Activated CD4-positive, alpha-beta T cell treated with anti-CD3 and anti-CD28 coated beads, Interleukin-2, amount 50 U/mL, for 4 hours (primary cell): Measurements from ENCODE around the gene THTPA.

Source experiments
- DNase-seq, 2 experiments: peaks; one replicate each; pipeline ENCODE4 v3.0.0-alpha.2; 2020

The THTPA gene

DNA sequence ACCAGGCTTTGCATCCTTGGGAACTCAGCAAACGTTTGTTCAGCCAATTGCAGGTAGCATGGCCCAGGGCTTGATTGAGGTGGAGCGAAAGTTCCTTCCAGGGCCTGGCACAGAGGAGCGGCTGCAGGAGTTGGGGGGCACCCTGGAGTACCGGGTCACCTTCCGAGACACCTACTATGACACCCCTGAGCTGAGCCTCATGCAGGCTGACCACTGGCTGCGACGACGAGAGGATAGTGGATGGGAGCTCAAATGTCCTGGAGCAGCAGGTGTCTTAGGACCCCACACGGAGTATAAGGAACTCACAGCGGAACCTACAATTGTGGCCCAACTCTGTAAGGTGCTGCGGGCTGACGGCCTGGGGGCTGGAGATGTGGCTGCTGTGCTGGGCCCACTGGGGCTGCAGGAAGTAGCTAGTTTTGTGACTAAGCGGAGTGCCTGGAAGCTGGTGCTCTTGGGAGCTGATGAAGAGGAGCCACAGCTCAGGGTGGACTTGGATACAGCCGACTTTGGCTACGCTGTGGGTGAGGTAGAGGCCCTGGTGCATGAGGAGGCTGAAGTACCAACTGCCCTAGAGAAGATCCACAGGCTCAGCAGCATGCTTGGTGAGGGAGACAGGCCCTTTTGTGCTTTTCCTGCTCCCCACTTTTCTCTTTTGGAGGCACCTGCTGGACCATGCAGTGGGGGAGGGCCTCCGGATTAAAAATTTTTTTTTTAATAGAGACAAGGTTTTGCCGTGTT lies 799 bp downstream of the THTPA start:
- no peak for DNase-seq

DNA sequence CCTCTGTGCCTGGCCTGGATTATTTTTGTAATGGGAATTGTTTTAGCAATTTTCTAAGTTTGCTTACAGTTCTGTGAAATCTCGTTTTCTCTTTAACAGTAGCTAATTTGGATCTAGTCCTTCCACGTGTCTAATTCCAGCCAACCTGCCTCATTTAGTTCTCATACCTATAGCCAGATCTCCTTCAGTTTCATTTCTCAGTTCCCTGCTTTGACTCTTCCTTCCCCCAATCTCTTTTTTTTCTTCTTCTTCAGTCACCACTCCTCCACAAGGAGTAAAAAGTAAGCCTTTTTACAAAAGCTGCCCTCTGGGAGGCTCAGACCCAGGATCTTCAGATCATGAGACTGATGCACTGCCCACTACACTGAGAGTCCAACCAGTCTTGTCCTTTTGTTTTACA lies 1.4 kb downstream of the THTPA start:
- no peak for DNase-seq

DNA sequence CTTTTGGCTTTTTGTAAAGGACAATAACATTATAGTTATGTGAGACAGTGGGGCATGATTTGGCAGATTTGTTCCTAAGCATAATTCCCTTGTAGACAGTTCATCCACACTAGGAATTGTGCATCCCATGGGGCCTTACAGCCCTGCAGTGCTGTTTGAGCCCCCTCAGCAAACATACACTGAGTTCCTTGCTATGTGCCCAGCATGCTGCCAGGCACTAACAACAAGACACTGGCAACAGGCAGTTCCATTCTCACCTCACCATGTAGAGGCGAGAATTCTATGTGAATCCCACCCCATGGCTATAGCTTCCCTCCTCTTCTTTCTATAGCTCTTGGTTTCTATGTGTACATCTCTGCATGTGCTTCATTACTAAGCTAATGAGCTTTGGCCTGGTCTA lies 1.9 kb downstream of the THTPA start:
- DNase-seq = no peak

DNA sequence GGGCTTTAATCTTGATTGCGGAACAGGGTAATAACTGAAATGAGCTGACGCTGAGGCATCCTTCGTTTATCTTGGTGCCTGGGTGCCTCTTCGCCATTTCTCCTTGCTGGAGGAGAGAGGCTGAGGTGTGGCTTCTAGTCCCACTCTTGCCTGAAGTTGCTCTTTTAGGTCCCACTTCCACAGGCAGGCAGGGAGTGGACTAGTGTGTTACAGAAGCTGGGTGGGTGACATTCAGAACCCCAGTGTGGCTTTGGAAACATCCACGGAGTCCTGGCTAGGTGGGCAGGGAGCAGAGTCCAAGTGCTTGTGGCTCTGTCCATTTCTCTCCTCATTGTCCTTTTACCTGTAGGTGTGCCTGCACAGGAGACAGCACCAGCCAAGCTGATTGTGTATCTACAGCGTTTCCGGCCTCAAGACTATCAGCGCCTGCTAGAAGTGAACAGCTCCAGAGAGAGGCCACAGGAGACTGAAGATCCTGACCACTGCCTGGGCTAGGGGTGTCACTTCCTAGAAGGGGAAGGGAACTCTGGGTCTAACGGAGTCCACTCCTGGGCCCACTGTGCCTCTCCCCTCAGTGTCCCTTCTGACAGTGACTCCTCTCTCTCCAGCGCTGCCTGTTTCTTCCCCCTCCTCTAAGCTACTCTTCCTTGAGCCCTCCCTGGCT lies 2.4 kb downstream of the THTPA start:
- DNase-seq = no peak

DNA sequence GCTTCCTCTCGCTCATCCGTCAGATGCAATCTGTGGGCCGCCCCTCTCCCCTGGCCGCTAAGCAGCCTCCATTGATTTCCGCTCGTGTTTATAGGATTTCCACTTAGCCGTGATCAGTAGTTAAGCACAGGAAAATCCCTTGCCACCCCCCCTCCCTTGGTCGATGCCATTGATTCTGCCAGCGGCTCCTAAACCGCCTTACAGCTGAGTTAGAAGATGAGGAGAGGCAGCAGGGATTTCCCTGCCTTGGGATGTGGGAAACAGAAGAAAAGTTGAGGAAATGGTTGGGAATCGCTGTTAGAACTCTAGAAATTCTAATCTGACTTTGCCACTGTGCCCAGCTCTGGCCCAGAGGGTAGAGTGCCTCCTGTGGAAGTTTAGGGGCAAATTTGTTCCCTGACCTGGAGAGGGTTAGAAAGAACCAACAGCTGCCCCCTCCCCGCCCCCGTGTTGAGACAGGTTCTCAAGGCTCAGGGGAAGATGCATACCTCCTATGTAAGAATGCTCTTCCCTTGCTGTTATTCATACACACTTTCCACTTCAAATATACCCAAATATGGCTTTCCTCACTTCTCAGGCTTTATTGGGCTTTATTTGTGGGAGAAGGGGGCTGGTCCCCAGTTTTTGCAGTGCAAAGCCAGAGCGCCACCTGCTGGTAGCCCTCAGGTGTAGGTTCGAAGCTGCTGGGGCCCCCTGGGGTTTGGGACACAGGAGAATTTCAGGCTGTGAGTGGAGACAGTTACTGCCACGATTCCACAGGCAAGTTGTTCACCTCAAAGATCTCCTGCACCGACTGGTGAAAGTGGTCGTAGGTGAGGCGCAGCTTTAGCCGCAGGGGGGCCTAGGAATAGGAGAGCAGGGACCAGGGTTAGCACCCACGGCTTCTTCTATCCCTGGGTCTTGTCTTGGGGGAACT lies 3.2 kb downstream of the THTPA start:
- DNase-seq = peak; percentile 59 to 70

DNA sequence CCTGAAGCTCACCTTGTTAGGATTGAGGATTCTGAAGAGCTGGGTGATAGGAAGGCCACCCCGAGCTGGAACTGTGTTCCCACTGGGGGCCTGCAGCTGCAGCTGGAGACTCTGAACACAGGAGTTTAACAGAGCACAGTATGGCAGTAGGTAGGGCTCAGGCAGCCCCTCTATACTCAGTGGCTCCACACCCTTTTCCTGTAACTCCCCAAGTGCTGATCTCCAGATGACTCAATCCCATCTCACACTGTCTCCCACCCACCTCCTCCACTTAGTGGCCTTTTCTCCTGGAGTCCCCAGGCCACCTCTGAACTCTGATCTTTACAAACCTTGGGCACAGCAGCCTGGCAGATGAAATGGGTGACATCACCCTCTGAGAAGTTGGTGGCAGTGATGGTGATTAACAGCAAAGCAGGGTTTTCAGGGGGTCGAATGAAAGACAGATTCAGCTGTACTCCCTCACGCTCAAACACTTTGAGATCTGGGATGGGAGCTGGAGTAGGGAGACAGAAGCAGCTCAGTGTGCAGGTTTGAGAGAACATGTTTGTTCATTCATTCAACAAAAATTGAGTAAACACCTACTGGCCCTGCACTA lies 4.0 kb downstream of the THTPA start:
- no peak for DNase-seq

DNA sequence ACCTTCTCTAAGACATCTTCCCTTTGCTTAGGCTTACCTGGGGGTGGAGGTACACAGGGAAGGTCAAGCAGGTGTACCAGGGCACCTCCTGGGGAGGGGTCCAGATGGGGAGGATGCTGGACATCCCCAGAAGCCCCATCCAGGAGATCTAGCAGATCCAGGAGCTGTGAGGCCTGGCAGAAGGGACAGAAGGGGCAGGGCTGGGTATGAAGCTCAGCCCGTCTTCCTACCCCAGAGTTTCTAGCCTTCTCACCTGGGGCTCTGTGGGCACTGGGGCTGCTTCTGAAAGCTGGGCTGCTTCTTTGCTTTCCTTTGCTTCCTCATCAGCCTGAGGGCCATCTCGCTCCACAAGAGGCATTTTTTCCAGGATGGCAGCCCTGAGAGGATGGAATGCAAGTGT lies 5.2 kb downstream of the THTPA start:
- no peak for DNase-seq

DNA sequence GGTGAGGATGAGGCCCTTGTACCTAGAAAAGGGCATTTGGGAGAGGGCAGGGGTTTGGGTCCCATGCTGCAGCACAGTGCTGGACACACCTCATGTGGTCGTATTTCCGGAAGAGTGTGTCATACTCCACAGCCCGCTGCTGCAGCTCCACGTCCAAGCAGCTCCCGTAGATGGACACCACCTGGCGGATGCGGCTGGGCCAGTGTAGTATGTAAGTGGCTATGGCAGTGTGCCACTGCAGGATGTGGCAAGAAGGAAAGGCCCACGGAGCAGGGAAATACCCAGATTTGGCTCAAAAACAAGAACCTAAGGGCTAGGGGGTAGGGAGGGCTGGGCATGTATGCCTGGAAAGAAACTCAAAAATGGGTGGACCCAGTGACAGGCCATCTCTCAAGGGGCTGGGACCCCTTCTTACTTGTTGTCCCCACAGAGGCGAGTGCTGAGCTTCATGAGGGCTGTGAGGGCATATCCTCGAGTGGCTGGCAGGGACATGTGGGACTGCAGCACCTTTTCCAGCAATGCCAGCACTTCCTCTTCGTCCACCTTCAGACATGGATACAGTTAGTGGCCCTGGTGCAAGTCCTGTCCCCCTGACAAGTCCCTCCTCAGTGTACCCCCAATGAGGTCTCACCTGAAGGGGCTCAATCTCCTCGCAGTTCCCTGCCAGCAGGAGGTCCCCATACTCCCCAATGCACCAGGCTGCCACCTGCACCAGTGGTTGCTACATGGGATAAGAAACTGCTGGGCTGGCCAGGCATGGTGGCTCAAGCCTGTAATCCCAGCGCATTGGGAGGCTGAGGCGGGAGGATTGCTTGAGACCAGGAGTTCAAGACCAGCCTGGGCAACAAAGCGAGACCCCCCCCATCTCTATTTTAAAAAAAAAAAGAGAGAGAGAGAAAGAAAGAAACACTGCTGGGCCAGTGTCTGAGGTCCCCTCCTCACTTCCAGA lies 6.1 kb downstream of the THTPA start:
- no peak for DNase-seq

DNA sequence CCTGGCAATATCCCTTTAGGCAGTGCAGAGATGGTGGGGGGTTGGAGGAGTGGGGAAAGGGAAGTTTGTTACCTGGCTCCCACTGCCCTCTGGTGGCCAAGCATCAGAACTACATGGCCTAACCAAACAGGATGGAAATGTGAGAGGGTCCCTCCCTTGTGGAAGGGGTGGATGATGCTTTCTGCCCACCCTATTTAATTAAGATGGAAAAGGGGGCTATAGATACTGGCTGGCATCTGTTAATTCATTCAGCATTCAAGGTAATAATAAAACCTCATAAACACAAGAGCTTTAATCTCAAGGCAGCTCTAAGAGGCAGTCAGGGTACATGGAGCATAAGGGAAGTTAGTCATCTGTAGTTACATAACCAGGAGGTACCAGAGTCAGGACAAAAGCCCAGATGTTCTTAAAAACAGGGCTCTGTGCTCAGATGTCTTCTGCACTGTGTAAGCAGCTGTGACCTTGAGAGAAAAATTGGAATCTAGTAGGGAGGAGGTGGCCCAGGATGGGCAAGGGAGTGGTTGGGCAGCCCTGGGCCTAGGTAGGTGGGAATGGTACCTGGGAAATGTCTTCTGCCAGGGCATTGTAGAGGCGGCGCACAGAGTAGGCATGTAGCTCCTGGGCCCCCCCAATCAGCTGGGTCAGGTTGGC lies 6.9 kb downstream of the THTPA start:
- peak; percentile 48 to 54 for DNase-seq

DNA sequence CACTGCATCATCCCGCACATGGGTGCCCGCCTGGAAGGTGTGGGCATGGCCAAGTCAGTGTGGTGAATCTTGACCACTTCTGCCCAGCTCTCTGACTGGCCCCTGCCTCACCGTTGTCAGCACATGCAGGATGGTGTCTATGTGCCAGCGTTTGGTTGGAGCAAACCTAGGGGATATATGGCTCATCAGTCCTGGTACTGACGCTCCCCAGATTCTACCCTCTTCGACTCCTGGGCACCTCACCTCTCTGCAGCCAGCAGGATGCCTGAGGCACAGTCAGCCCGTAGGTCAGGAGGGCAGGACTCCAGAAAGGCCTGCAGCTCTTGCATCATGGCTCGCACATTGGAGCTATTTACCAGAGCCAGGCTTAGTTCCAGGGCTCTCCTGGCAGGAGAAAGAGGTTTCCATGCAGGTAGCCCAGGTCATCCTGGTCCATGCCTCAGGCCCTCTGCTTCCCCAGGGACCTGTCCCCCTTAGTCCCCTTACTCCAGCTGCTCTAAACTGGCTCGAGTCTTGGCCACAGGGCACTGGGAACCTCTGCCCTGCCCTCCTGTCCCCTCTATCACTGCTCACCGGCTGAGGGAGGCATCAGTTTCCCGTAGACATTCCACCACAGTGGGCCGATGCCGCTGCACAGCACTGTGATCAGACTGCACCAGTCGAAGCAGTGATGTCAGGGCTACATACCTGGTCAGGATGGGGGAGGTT lies 7.6 kb downstream of the THTPA start:
- DNase-seq = no peak

DNA sequence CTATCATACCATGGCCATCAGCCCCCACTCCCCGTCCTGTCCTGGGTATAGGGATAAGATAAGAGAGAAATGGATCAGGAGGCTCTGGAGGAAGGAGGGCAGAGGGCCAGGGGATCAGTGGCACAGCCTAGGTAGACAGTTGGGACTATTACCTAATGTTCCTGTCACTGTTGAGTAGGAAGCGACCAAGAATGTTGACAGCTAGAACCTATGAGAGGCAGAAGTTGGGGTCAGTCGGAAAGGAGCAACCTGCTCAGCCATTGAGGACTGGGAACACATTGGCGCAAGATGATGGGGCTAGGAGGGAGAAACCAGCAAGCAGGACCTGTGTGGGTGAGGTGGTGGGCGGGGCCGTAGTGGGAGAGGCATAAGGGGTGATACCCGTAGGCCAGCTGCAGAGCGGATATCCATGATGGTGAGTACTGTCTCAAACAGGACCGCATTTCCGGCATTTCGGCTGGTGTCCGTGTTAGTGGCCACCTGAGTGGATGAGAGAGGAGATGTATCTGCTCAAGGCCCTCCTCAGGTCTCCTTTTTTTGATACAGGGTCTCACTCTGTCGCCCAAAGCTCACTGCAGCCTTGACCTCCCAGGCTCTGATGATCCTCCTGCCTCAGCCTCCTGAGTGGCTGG lies 8.2 kb downstream of the THTPA start:
- DNase-seq = no peak

DNA sequence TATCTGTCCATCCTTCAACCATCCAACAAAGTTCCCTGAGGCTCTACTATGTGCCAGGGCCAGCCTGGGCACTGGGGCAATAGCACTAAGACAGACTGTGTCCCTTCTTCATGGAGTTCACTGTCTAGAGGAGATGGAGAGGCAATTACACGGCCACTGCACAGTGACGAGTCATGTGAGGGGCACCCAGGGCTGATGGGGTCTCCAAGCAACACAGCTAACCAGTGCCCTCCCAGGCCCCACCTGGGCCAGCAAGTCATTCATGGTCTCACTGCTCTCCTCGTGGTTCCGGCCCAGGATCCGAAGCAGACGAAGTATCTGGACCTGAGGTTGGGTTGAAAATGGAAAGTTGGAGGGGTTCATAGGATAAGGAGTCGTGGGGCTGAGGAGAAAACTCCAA lies 8.8 kb downstream of the THTPA start:
- no peak for DNase-seq

DNA sequence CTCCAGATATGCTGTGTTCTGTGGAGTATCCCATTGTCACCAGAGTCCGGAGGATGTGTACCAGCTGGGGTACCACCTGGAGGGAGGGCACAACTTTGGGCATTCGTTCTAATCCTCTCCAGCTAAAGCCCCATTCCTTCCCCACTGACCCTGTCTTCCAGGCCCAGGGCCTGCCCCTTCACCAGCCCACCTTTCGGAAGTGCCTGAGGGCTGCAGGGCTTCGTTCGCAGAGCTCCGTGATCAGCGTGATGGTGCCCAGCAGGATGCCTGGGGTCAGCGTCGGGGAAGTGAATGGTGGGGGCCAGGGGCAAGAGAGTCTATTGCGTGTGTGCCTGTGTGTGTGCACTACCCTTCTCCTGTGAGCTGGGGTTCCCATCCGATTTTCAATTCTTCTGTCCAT lies 9.6 kb downstream of the THTPA start:
- DNase-seq = no peak

DNA sequence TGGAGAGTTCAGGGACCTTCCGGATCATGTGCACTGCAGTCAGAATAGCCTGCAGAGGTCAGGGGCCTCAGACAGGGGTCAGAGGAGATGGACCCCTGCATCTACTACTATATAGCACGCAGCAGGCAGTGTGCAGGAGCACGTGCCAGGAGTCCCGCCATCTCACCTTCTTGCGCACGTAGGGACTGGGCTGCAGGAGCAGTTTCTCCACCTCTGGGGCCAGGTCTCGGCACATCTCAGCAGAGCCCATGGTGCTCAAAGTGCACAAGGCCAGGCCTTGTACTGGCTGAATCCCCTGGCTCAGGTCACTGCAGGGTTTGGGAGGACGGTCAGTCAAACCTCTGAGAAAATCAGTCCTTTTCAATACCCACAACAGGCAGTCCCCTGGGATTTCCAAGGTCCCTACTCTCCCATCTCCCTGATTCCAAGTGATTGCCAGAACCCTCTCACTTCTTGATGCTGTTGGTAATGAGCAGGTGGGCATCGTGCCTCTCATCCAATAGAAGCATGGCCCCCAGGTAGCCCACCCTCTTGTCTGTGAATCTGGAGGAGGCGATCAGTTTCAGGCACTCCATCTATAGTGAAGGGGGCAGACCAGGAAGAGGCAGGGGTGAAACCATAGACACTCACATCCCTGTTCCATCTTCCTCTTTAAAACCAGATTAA lies 10.2 kb downstream of the THTPA start:
- DNase-seq = no peak

DNA sequence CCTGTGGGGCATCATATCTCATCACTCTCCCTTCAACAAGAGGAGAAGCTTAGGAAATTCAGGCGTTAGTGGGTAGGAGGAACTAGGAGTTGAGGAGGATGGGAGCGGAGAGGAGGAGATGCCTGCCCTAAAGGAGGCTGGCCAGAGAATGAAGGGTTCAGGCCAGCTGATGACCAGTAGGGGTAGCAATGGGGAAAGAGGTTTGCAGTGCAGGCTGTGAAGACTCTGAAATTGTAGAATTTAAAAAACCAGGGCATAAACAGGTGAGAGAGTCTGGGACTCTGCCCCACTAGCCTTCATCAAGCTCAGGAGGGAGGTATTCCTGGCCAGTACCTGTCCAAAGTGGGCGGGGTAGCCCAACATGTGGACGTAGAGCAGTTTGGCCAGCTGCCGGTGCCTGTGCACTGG lies 10.7 kb downstream of the THTPA start:
- DNase-seq = no peak

DNA sequence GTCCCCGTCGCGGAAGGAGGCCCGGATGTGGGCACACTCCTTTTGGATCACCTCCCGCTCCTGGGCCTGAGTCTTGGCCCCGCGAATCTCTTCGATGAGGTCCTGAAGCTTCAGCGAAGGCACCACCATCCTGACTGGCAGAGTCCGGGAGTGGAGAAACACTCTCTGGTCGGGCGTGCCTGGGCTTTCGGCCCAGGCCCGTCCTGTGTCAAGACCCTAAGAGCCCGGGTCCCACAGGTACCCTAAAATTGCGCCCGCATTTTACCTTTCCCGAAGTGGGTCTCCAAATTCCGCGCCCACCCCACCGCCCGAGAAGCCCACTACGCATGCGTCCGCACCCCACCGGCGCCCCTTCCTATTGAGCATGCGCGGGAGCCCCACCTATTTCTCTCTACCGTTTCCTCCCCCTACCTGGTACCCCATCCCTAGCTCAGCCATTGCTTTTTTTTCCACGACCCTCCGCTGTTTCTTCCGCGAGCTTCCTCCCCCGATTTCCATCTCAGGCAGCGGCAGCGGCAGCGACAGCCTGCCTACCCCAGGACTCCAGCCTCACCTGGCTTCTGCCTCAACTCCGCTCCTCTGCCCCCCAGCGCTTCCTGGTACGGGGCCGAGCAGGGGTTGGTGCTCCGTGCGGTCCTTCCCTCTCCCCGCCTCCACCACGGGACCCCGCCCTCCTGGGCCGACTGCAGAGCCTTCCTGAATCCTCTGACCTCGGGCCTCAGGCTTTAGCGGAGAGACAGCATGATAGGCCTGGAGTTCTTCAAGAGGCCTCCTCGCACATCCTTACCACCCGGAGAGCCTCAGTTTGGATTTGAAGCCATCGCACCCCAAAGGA lies 11.3 kb downstream of the THTPA start, which contains the start of gene AP1G2:
AP1G2 (minus strand) TSS at position 606 of the 835 bp plus-strand sequence; CDS start at position 129, 477 bp downstream.
- DNase-seq = peak; percentile 81 to 82

DNA sequence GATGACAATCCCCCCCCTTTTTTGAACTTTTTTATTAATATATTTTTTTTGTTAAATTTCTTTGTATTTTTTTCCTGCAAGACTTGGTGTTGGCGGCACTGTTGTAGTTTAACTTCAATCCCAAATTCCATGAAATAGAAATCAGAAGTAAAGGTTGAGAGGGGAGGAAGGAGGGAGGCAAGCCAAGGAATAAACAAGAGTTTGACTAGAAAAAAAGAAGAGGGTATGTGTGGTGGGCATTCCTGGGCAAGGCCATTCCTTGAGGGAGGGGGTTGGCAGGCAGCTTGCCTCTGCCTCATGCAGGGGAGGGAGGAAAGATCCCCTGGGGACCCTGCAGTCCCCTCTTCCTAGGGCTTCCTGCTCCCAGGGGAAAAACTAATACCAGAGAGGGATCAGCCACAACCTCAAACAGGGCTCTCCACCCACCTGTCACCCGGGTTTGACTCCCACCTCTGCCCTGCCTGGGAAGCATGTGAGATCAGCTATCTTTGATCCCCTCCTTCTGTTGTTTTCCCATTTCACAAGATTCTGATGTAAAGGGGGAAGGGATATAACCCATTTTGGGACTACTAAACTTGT lies 12.0 kb downstream of the THTPA start:
- no peak for DNase-seq
